Pancreas (tissue), 10 donors: ENCODE measurements around the gene COPS8. TPM values are rescaled to one million over a fixed set of nuclear protein-coding genes. Genes with fewer than 3 reads are reported as not detected.

Source experiments
- ATAC-seq, 4 donors: fragments of 200-7000 bp; cut with Tn5 transposase; one replicate each; pipeline versions ENCODE4 v1.8.0 to v1.9.1; 2020; ENCODE audit warnings: mild to moderate bottlenecking in 4 of 4, moderate library complexity in 4 of 4
- DNase-seq, 6 donors: peaks; one replicate each; pipeline ENCODE4 v3.0.0-alpha.2; 2020
- FAIRE-seq: peaks from 2 replicates; lab custom pipeline; 2012; peaks lifted over from hg19 to GRCh38; lab: Jason Lieb, UNC
- H3K27ac ChIP-seq, 4 donors: fragments of 200-600 bp; sonication (generic); 1 replicate in 3 of 4; 2 replicates in 1 of 4; pipeline versions ENCODE4 v1.5.0 to v1.8.0; 2020
- H3K27me3 ChIP-seq, 4 donors: fragments of 200-600 bp; one replicate each; pipeline ENCODE4 v1.8.0; 2021
- H3K36me3 ChIP-seq, 3 donors: fragments of 200-600 bp; sonication (generic) in 1 of 3; one replicate each; pipeline versions ENCODE4 v1.5.0 to v1.8.0; 2020 to 2021
- H3K4me1 ChIP-seq, 3 donors: fragments of 200-600 bp; one replicate each; pipeline ENCODE4 v1.8.0; 2021
- H3K4me3 ChIP-seq, 4 donors: fragments of 200-600 bp; sonication (generic) in 2 of 4; one replicate each; pipeline versions ENCODE4 v1.5.0 to v1.8.0; 2020 to 2021
- H3K9me3 ChIP-seq, 4 donors: fragments of 200-600 bp; one replicate each; pipeline ENCODE4 v1.8.0; 2021
- CTCF ChIP-seq, 4 donors: fragments of 200-600 bp; sonication (generic) in 3 of 4; IDR thresholded peaks; one replicate each; pipeline versions ENCODE4 v1.5.0 to v1.8.0; 2021; ENCODE audit warnings: antibody characterized with exemption in 4 of 4
- WGBS, 2 donors: extraction: QIAGEN DNeasy Blood & Tissue Kit; methylation state at CpG; one replicate each; pipeline ENCODE4 v1.1.7; 2013; 5-methylcytosine and 5-hydroxymethylcytosine counted together
- intact Hi-C, 3 donors: fragments of 100-400 bp; cut with DNase I; formaldehyde crosslinking; loops; one replicate each; pipeline versions ENCODE4 v1.11.1 to v1.14.2; 2022
- polyA plus RNA-seq, 2 donors: library from polyadenylated mRNA; stranded (reverse); fragments of 200-250 nt; gene quantifications; one replicate each; pipeline ENCODE4 v1.2.3, GENCODE V29; 2013
- total RNA-seq, 6 donors: library from RNA; stranded (reverse); fragmentation: NEBNext Ultra II Directional in 4 of 6; extraction: Animal tissue kit (Norgen Biotek cat#: 25700) in 4 of 6; gene quantifications; one replicate each; pipeline versions ENCODE4 v1.2.1 to v1.2.4, GENCODE V29; 2021 to 2023
- donor health status: healthy with polysubstance abuse.
- donor health status: DM: no; HTN: no; CAD: no; lungs with moderate emphysema.
- donor health status: DM: no; HTN: no; CAD: no.
- donor health status: control.
- donor health status: control.
- donor health status: Bipolar disorder and iron deficiency.
- donor health status: DM: yes; HTN: yes; CAD: no.
- donor health status: DM: no; HTN: no; CAD: no.
- donor health status: DM: no; HTN: no; CAD: no.
- donor health status: DM: yes; HTN: yes; CAD: no.

COPS8 gene
- total and polyA plus RNA-seq, 8 donors: 7.9 to 24.1 (median 12.8) TPM

GRCh38 chr2:237075749-237076599, 9.7 kb upstream of the COPS8 start:
- intact Hi-C loops: no loop called here
- DNase-seq: no peak
- 57 to 59% methylated on average over 9 of the region's 9 CpGs for WGBS, 2 donors
- H3K36me3 ChIP-seq: no peaks in the 10 kb centered on the region
- no peak overlapping the region for H3K4me3 ChIP-seq
- no peaks in the 10 kb centered on the region for H3K9me3 ChIP-seq
- TF ChIP-seq CTCF (IDR thresholded peaks at IDR 0.05): no peak
- peaks cover 0 to 3% (median 0%) of the 10 kb centered on the region in 3 donors for H3K4me1 ChIP-seq
- H3K27me3 ChIP-seq: no peaks in the 10 kb centered on the region
- H3K27ac ChIP-seq: peak overlapping the region in 1 of 4 donors; percentile 21
- no peak for FAIRE-seq
- ATAC-seq: peak in 3 of 4 donors; percentile 43 to 80 (median 71)

GRCh38 chr2:237081596-237081995, 4.1 kb upstream of the COPS8 start:
- FAIRE-seq: no peak
- Histone ChIP-seq H3K4me1 (peaks cover 0 to 10% (median 3%) of the 10 kb centered on the region in 3 donors), H3K36me3 (no peaks in the 10 kb centered on the region), H3K27me3 (no peaks in the 10 kb centered on the region), H3K27ac (no peak overlapping the region), H3K9me3 (no peaks in the 10 kb centered on the region), H3K4me3 (no peak overlapping the region)
- ATAC-seq: no peak
- intact Hi-C loops: no loop called here
- 84 to 87% methylated on average over 8 of the region's 8 CpGs for WGBS, 2 donors
- DNase-seq: no peak
- TF ChIP-seq CTCF (IDR thresholded peaks at IDR 0.05): no peak

- no peak for DNase-seq
- Histone ChIP-seq H3K4me3 (no peak overlapping the region), H3K27me3 (no peaks in the 10 kb centered on the region), H3K36me3 (no peaks in the 10 kb centered on the region), H3K9me3 (no peaks in the 10 kb centered on the region), H3K27ac (no peak overlapping the region), H3K4me1 (peaks cover 0 to 15% (median 10%) of the 10 kb centered on the region in 3 donors)
- intact Hi-C loops: no loop called here
- no peak for ATAC-seq
- FAIRE-seq: no peak
- 85% methylated on average over 3 of the region's 3 CpGs for WGBS, 2 donors
- TF ChIP-seq CTCF (IDR thresholded peaks at IDR 0.05): no peak
Observed at GRCh38 chr2:237083026-237083425, 2.7 kb upstream of the COPS8 start.

GRCh38 chr2:237084444-237084843, 1.2 kb upstream of the COPS8 start:
- Histone ChIP-seq H3K27ac (no peak overlapping the region), H3K4me1 (peaks cover 0 to 15% (median 10%) of the 10 kb centered on the region in 3 donors), H3K36me3 (no peaks in the 10 kb centered on the region), H3K27me3 (no peaks in the 10 kb centered on the region), H3K9me3 (no peaks in the 10 kb centered on the region), H3K4me3 (no peak overlapping the region)
- DNase-seq: no peak
- WGBS, 2 donors: 92 to 93% methylated on average over 8 of the region's 8 CpGs
- intact Hi-C loops: no loop called here
- no peak for FAIRE-seq
- TF ChIP-seq CTCF (IDR thresholded peaks at IDR 0.05): no peak
- no peak for ATAC-seq

GRCh38 chr2:237090906-237091305, 5.2 kb downstream of the COPS8 start:
- H3K4me1 ChIP-seq: peaks cover 0 to 10% (median 9%) of the 10 kb centered on the region in 3 donors
- FAIRE-seq: no peak

More at GRCh38 chr2:237090906-237091305, 5.2 kb downstream of the COPS8 start:
- ATAC-seq (no peak), DNase-seq (no peak)
- Histone ChIP-seq H3K4me3 (no peak overlapping the region), H3K27me3 (no peaks in the 10 kb centered on the region), H3K9me3 (no peaks in the 10 kb centered on the region), H3K27ac (no peak overlapping the region), H3K36me3 (peaks cover 0 to 19% (median 5%) of the 10 kb centered on the region in 3 donors)
- TF ChIP-seq CTCF (IDR thresholded peaks at IDR 0.05): no peak
- 89 to 91% methylated on average over 13 of the region's 13 CpGs for WGBS, 2 donors
- intact Hi-C loops: no loop called here
